ENCODE measurements around the gene PPP1R15A. TPM values are rescaled to one million over a fixed set of nuclear protein-coding genes. Genes with fewer than 3 reads are reported as not detected.

Gene PPP1R15A
- total RNA-seq, 1 experiment from 2014 or later = 41.2 TPM

Other genes with a start within 250 kb of the PPP1R15A start
- 14.2 and 22.1 TPM in 2 replicates for gene DBP, start 235.0 kb upstream of the PPP1R15A start, total RNA-seq (2021)
- 36.8 and 38.2 TPM in 2 replicates for gene CA11, start 226.2 kb upstream of the PPP1R15A start, total RNA-seq (2021)
- not detected in 2 replicates for gene NTN5, start 199.4 kb upstream of the PPP1R15A start, total RNA-seq (2021)
- gene FUT2, start 176.4 kb upstream of the PPP1R15A start, total RNA-seq (2021) = not detected in 2 replicates
- 4.7 and 5.9 TPM in 2 replicates for gene MAMSTR, start 152.7 kb upstream of the PPP1R15A start, total RNA-seq (2021)
- gene RASIP1, start 131.8 kb upstream of the PPP1R15A start, total RNA-seq (2021) = 3.8 and 5.0 TPM in 2 replicates
- not detected in 2 replicates for gene IZUMO1, start 125.5 kb upstream of the PPP1R15A start, total RNA-seq (2021)
- 0.06 and 0.15 TPM in 2 replicates for gene FUT1, start 119.8 kb upstream of the PPP1R15A start, total RNA-seq (2021)
- not detected in 2 replicates for gene FGF21, start 116.9 kb upstream of the PPP1R15A start, total RNA-seq (2021)
- gene BCAT2, start 61.4 kb upstream of the PPP1R15A start, total RNA-seq (2021) = 54.0 and 62.7 TPM in 2 replicates
- gene HSD17B14, start 35.9 kb upstream of the PPP1R15A start, total RNA-seq (2021) = 2.0 and 3.0 TPM in 2 replicates
- 20.7 and 24.1 TPM in 2 replicates for gene PLEKHA4, start 3.8 kb upstream of the PPP1R15A start, total RNA-seq (2021)
- not detected in 2 replicates for gene TULP2, start 26.3 kb downstream of the PPP1R15A start, total RNA-seq (2021)
- 86.7 and 109 TPM in 2 replicates for gene NUCB1, start 27.9 kb downstream of the PPP1R15A start, total RNA-seq (2021)
- gene DHDH, start 61.3 kb downstream of the PPP1R15A start, total RNA-seq (2021) = not detected in 2 replicates
- 103 and 112 TPM in 2 replicates for gene BAX, start 82.5 kb downstream of the PPP1R15A start, total RNA-seq (2021)
- 1,330 and 1,983 TPM in 2 replicates for gene FTL, start 92.9 kb downstream of the PPP1R15A start, total RNA-seq (2021)
- gene GYS1, start 120.9 kb downstream of the PPP1R15A start, total RNA-seq (2021) = 54.6 and 57.0 TPM in 2 replicates
- gene RUVBL2, start 121.5 kb downstream of the PPP1R15A start, total RNA-seq (2021) = 227 and 241 TPM in 2 replicates
- not detected in 2 replicates for gene LHB, start 144.7 kb downstream of the PPP1R15A start, total RNA-seq (2021)
- gene CGB3, start 151.9 kb downstream of the PPP1R15A start, total RNA-seq (2021) = not detected in 2 replicates
- not detected in 2 replicates for gene CGB2, start 159.5 kb downstream of the PPP1R15A start, total RNA-seq (2021)
- gene CGB1, start 164.5 kb downstream of the PPP1R15A start, total RNA-seq (2021) = not detected in 2 replicates
- not detected in 2 replicates for gene CGB5, start 171.4 kb downstream of the PPP1R15A start, total RNA-seq (2021)
- not detected in 2 replicates for gene CGB8, start 176.7 kb downstream of the PPP1R15A start, total RNA-seq (2021)
- gene CGB7, start 185.3 kb downstream of the PPP1R15A start, total RNA-seq (2021) = not detected in 2 replicates
- gene NTF4, start 192.4 kb downstream of the PPP1R15A start, total RNA-seq (2021) = not detected in 2 replicates
- not detected in 2 replicates for gene KCNA7, start 200.3 kb downstream of the PPP1R15A start, total RNA-seq (2021)
- 291 and 295 TPM in 2 replicates for gene SNRNP70, start 213.0 kb downstream of the PPP1R15A start, total RNA-seq (2021)
- gene LIN7B, start 241.9 kb downstream of the PPP1R15A start, total RNA-seq (2021) = 19.9 and 24.3 TPM in 2 replicates
- 1.7 and 2.6 TPM in 2 replicates for gene C19orf73, start 246.7 kb downstream of the PPP1R15A start, total RNA-seq (2021)
- gene PPFIA3, start 247.1 kb downstream of the PPP1R15A start, total RNA-seq (2021) = 33.1 and 33.6 TPM in 2 replicates